Islet of Langerhans (tissue), 1 donor: ENCODE data around the gene CYYR1.

Source experiments
- FAIRE-seq: peaks from one replicate; lab custom pipeline; 2011; peaks lifted over from hg19 to GRCh38; lab: Jason Lieb, UNC

The CYYR1 gene

DNA sequence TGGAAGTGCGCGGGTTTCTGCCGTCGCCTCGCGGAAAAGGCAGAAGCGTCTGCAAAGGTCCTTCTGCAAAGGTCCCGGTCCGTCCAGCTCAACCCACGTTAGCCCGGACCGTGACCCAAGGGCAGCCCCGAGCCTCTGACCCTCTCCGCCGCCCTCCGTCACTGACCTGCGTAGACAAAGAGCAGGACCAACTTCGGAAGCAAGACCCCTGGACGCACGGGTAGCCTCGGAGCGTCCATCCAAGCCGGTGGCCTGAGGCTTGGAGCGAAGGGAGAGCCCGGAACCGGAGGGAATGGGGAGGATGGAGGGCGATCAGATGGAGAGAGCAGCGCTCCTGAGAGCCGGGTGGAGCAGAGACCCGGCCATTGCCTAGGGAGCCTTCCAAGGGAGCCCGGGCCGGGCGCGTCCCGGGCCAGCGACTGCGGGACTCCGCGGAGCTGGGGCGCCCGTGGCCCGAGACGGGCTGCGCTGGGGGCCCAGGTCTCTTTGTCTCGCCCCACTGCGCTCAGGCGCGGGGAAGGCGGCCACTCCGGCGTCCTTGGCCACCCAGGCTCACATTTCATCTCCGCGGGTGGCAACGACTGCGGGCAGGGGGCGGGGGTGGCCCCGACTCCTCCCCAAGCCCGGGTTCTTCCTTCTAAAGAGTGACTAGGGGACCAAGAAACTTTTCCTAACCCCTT, at the start of gene CYYR1:
Gene CYYR1 (minus strand): TSS at position 585 of the 680 bp plus-strand sequence. CDS start 346 bp downstream, at position 239.
- FAIRE-seq: no peak

DNA sequence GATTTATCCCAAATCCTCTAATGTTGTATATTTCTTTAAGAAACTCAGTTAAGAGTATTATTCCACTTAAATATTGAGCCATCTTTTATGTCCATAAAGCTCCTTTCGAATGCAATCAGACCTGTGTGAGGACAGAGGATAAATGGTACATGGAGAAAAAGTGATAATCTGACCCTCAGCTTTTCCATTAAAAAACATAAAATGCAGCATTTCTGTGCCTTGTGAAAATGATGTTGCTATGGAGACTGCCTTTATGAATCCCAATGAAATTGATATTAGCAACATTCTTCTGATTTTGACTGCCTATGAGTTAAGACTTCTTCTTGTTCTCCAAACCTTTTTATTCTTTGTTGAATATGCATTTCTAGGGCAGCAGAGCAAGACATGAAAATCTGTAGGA, 44.1 kb upstream of the CYYR1 start:
- no peak for FAIRE-seq

DNA sequence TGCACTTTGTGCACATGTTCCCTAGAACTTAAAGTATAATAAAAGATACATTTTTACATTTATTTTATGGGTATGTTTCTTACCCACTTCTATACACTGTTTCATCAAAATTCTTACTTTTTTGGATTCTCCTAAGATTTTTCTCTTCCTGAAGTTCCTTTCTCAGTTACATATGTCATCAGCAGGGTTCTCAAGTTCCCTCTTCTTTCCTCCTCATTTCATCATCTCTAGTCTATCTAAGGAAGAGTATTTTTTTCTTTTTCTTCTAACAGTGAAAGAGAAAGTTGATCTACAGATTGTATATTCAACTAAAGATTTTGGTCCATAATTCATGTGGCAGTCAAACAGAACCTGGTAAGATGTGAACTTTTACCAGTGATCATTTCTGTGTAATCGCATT, 41.2 kb upstream of the CYYR1 start:
- no peak for FAIRE-seq

DNA sequence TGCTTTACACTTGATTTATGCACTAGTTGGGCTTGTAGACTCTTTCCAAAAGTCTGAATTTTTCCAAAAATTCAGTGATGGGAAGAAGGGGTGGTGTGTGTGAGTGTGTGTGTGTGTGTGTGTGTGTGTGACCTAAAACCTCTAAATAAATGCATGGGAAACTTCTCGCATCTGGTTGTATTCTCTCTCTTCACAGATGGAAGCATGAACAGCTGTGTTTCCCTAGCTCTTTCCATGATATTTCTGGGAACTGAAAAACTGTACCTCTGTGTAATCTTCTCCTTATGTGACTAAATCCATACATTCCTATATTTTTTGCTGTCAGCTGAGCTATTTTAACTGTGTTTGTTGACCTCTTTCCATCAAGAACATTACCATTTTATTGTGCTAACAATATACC, 26.2 kb upstream of the CYYR1 start:
- FAIRE-seq: no peak

DNA sequence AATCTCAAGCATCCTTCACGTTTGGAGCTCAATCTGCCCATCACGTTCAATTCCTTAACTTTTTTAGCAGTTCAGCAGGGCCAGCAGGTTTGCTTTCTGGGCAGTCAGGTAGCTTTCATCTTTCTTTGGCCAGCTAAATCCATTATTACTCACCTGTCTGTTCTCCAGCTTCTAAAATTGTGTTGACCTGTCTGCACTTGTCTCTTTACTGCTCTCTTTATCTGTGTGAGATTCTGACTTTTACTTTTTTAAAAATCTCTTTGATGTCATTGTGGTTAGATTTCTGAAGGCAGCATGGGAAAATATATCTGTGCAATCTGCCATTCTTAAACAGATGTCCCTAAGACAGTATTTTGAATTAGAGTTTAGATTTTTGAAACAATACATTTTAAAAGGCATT, 24.9 kb upstream of the CYYR1 start:
- FAIRE-seq: no peak

DNA sequence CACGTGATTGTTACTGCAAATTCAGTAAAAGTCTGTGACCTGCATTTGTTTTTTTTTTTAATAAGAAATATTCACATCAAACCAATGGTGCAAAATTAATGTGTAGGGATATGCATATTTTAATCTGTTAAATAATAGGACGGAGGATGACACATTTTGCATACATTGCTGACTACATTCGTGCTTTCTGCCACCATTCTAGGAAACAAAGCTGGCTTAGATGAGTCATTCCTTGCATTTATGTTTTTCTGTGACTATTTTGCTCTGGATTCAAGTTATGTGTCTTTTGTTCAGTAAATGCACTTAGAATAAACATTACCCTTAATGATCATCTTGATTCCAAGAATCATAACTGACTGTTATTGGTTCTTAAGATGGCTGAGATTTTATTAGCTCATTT, 23.9 kb upstream of the CYYR1 start:
- no peak for FAIRE-seq

DNA sequence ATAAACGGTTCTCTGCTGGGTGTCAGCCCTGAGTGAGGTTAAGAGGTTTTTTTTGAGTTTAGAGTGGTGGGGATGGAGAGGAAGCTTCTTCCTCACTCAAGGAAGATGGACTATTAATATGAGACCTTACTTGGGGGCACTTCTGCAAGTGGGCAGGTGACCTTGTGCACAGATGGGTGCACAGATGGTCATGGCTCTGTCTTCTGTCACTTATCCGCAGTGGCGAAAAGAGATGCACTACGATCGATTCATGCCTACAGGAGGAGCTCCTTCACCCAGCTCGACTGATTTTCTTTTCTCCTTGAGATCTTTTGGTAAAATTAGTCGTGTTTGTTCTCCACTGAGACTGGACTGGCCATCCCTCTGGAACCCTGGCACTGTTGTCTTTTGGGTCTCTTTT, 22.9 kb upstream of the CYYR1 start:
- no peak for FAIRE-seq

DNA sequence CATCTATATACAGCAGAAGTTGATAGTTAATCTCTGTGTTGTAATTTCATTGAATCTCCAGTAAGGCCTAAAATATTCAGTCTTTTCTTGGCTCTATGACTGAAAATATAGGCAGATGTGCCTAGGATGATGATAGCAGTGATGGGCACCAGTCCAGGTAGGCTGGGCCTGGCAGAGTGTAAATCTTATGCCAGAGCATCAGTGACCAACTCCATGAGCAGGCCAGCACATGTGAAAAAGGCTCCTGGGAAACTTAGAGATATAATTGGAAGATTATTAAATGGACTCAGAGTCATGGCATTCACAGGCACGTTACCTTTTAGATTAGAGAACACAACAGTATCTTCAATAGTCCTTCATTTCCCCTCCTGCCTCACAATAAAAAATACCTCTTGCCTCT, 20.7 kb upstream of the CYYR1 start:
- no peak for FAIRE-seq

DNA sequence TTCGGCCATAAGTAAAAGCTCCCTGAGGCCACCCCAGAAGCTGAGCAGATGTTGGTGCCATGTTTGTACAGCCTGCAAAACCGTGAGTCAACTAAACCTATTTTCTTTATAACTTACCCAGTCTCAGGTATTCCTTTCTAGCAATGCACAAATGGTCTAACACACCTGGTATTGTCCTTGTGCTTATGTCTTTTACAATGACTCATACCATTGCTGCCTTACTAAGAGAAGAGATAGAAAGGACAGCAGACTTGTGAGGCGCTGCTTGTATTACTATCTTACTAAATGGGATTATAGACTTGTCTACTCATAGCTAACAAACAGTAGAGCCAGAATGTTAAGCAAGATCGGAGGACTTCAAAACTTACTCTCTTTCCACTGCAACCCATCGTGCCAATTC, 18.5 kb upstream of the CYYR1 start:
- FAIRE-seq: no peak

DNA sequence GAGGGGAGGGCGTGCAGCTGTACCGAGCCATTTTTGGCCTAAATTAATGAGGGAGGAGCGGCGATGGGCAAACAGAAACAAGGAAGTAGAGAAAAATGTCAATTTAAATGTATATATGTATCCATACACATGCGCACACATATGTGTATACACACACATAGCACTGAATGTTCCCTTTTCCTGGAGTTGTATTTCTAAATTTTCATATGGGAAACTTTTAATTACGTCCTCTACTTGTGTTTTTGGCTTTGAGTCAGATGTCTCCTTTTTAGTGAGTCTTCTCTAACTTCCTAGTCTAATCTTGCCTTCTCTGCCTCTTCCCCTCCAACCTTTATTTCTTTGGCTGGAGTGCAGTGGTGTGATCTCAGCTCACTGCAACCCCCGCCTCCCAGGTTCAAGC, 15.4 kb upstream of the CYYR1 start:
- no peak for FAIRE-seq

DNA sequence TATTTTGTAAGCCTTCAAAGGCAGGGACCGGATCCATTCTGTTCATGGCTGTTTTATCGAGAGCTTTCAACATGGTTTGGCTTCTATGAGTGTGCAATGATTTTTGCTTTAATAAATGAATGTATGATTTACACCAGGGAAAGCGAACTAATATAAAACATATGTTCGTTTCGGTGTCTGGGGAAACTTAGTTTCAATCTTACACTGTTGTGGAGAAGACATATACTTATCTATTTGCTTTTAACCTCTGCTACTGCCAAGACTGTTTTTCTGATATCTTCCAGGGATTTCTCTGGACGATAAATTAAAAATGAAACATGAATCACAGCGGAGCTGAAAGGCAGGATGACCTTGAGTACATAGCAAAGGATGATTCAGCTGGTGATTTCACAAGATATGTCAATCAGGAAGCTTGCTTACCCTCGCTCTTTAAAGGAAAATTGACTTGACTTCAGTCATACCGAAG, 14.7 kb upstream of the CYYR1 start:
- no peak for FAIRE-seq

DNA sequence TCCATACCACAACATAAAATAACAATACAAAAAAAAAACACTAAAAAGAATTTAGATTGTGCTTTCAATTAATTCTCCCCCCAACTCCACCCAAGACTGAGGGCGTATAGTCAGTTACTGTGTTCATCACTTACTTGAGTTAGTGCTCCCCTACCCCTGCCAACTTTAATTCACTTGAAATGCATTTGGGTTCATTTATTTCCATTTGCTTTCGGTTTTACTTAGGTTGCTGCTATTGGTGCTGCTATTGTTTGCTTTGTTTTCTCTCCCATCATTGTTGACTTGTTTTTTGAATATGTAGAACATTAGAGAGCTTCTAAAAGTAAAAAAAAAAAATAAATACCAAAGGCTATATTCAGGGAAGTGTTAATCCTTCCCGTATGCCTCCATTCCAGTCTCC, 10.7 kb upstream of the CYYR1 start:
- FAIRE-seq: no peak

DNA sequence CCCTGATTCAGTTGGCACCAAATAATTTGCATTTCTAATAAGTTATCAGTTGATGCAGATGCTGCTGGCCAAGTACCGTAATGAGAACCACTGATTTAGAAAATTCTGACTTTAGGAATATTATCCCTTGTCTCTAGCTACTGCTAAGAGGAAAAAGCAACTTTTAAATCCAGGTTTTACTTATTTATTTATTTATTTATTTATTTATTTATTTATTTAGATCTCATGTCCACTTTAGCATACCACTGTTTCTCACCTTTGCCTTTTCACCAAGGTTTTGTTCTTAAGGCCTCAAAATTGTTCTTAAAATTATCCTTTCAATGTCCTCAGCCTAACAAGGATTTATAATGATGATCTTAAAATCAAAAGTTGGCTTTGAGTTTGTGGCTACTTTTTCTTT, 8.7 kb upstream of the CYYR1 start:
- no peak for FAIRE-seq

DNA sequence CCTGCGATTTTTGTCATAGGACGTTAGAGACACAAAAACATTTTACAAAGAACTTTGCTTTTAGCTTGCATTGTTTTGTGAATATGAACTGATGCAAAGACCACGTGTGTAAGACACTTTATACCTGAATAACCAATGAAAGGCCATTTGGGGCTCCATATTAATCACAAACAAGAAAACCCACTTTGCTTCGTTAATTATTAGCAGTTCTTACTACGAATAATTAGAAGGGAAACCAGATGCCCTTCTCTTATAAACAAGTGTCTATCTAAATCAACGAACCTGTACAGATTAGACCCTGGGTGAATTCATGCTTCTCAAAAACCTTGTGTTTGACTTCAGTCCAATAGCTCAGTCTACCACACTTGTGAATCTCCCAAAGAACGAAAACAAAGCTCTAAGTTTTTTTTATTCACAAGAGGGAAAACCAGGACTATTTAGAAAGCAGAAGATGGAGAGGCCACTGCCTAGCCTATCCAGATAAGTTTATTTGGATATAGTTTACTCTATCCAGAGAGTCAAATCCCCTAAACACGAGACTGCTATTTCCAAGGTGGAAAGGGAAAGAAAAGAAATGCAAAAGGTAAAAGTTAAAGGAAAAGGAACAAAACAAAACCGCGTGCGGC, 897 bp downstream of the CYYR1 start:
- peak; percentile 69 for FAIRE-seq

DNA sequence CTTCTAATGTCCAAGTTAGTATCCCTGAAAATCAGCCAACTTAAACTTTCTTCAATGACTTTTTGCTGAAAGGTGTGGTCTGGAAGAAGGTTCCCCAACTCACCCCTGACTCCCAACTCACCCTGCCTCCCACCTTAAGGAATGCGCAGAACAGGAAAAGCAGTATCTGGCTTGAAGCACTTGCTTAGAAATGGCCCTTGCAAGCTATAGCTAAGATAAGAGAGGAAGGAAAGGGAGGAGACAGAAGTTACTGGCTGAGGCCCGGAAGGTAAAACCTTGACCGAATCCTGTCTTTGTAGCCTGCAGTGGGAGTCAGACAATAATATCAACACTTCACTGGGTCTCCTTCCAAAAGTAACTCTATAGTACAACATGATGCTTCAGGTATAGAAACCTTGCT, 2.9 kb downstream of the CYYR1 start:
- FAIRE-seq: no peak

DNA sequence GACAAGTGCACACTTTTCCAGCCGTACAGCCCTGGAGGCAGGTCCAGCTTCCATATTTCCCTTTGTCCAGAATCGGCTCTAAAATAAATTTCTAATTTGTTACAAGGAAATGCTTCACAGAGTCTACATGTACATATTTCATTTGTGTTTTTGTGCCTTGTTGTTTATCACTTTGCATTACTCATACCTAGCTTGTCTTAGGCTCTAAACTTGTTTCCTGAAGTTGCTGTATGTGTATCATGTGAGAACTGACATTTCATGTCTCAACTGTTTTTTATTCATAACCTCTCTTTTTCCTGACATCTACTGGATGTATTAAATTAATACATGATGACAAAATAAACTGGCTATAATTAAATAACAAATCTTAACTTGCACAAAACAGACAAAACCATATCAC, 7.5 kb downstream of the CYYR1 start:
- FAIRE-seq: no peak

DNA sequence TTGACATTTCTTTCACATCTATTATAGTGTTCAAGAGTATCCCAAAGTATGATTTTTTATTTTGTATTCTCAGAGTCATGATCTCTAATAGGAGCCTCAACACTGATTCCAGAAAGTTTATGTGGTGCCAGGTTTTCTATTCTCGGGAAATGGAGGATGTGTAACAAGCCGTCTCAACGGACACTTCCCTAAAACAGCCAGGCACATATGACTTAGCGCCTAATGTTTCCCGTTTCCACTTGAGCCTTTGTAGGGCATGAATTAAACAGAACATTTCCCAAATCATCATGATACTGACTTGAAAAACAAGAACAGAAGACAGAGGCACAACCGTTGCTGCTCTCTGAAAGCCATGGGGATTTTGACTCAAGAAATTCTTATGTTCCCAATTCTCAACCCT, 8.0 kb downstream of the CYYR1 start:
- no peak for FAIRE-seq

DNA sequence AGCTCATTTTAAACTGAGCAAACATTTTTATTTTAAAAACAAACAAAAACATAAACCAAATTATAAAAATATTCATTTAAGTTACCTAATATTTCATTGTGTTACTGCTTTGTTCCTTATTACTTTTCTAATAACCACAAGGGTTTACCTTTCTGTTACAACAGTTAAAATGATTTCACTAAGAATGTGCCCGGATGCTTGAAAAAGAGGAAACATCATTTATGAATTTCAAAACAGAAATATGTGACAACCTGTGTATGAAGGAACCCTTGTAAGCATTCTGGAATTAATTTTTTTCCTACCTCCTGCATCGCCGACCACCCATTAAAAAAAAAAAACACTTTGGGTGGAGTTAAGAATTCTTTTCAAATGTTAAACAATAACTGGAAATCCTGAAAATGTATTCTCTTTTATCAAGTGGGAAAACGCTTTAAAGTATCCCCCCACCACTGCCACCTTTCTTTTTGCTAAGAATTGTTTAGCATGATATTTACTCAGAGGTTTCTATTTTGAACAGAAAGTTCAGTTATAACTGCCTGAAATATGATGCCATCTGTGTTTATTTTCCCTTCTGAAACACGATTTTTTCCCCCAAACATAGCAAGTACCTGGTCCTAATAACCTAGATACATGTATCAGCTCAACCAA, 9.1 kb downstream of the CYYR1 start:
- no peak for FAIRE-seq

DNA sequence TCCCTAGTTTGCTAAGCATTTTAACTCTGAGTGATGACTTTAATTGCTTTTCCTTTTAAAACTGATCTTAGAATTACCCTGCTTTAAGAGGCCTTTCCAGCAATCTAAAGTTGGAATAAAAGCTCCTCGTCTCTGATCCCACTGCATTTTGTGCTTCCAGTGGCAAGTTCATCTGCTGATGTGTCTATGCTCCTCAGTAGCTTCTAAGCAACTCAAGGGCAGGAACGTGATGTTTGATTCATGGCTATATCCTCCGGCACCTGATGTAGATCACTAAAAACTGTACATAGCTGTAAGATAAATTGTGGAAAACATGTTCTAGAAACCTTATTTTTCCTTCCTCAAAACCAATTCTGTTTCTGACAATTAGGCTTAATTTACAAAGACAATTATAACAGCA, 12.5 kb downstream of the CYYR1 start:
- FAIRE-seq: peak; percentile 70

DNA sequence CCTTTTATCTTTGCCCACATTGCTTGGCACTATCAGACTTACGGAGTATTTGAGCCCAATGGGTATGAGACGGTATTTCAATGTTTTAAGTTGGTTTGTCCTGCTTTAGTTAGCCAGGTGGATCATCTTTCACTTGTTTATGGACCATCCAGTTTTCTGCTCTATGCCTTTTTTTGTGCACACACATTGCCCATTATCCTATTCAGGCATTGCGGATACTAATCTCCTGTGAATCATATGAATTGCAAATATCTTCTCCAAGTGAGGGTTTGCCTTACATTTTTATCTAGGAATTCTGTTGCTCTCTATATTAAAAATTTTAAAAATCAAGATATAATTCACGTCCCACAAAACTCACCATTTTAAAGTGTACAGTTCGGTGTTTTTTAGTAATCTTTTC, 14.0 kb downstream of the CYYR1 start:
- no peak for FAIRE-seq

DNA sequence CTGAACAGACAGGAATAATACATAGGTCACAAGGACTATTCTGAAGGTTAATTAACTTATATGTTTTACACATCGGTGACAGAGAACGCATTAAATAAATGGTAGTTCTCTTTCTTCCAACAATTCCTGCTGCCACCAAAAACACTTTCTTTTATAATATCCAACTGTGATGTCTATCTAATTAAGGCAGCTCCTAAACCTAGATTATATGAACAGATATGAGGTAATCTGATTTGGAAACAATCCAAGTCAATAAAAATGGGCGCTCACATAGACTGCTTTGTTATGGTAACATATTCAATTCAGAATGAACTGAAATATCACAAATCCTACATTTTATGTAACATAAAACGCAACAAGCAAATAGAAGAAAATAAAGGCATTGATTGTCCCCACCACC, 16.0 kb downstream of the CYYR1 start:
- FAIRE-seq: no peak

DNA sequence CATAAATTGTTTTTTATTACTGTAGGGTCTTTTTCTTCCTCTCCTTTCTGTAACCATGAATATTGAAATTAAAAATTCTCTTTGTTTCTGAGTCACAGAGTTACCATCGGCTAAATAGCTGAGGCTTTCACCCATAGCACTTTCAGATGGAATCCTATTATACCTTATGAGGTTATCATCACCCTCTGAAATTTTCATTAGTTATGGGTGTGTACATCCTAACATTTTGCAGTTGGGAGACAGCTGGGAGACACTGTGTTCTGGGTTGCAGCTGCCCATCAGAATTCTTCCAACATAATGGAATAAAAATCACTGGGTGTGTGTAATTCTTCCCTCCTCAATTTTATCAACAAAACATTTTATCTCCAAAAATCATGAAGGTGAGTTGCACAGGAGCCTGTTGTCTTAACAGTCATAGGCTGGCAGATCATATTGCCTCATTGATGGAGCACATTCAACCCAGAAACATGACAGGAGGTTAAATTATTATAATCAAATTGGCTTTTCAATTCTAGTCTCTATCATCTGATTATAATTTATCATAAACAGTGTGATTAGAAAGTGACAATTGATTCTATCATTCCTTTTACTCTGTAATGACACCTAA, 17.4 kb downstream of the CYYR1 start:
- FAIRE-seq: no peak

DNA sequence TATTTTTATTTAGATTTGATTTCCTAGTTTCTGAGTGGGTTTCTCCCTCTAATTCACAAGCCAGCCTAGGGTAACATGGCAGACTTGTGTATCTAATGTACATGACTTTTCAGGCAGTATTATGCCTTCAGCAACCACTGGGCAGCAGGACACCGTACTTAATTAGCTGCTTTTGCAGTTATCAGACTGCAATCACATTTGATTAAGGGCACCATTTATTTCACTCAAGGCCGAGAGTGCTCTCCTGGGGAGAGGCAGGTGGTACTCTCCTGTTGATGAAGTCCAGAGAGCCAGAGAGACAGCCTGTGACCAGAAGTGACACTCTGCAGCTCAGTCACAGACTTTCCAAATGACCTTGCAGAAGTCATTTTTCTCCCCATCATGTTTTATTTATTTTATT, 18.7 kb downstream of the CYYR1 start:
- peak; percentile 17 for FAIRE-seq
